Activated CD4-positive, alpha-beta T cell treated with anti-CD3 and anti-CD28 coated beads for 24 hours (primary cell): ENCODE results near the gene METRNL.
"Not testable (repeated sequence)": the region's sequence is repeated elsewhere in the genome, so short reads cannot be mapped to it uniquely, and the experiment has no call there.

Experiments
- DNase-seq, 2 donors: peaks; one replicate each; pipeline ENCODE4 v3.0.0-alpha.2; 2020; ENCODE audit warnings: low read depth in 2 of 2

The METRNL gene

GRCh38 chr17:83121921-83122820 lies 42.8 kb downstream of the METRNL start:
- no peak for DNase-seq

GRCh38 chr17:83122834-83123233 lies 43.4 kb downstream of the METRNL start:
- DNase-seq, result no peak

- DNase-seq, result no peak
Measured at GRCh38 chr17:83123896-83124801, 44.7 kb downstream of the METRNL start.

GRCh38 chr17:83124871-83125514 lies 45.6 kb downstream of the METRNL start:
- DNase-seq, result no peak

- DNase-seq, result no peak
Measured at GRCh38 chr17:83125515-83126274, 46.3 kb downstream of the METRNL start.

GRCh38 chr17:83126275-83126811 lies 46.9 kb downstream of the METRNL start:
- no peak for DNase-seq

GRCh38 chr17:83127431-83128160 lies 48.2 kb downstream of the METRNL start:
- no peak for DNase-seq

GRCh38 chr17:83128306-83129240 lies 49.2 kb downstream of the METRNL start:
- no peak for DNase-seq

- DNase-seq, result no peak
Measured at GRCh38 chr17:83129676-83130075, 50.3 kb downstream of the METRNL start.

- no peak for DNase-seq
Measured at GRCh38 chr17:83131401-83132011, 52.1 kb downstream of the METRNL start.

- no peak for DNase-seq
Measured at GRCh38 chr17:83132251-83133081, 53.1 kb downstream of the METRNL start.

- no peak for DNase-seq
Measured at GRCh38 chr17:83133302-83134121, 54.1 kb downstream of the METRNL start.

GRCh38 chr17:83134456-83134855 lies 55.0 kb downstream of the METRNL start:
- DNase-seq, result not testable (repeated sequence)

- no peak for DNase-seq
Measured at GRCh38 chr17:83135692-83136091, 56.3 kb downstream of the METRNL start.

GRCh38 chr17:83136156-83136555 lies 56.7 kb downstream of the METRNL start:
- no peak for DNase-seq

- no peak for DNase-seq
Measured at GRCh38 chr17:83136931-83137330, 57.5 kb downstream of the METRNL start.

GRCh38 chr17:83137523-83137922 lies 58.1 kb downstream of the METRNL start:
- no peak for DNase-seq
